Subcutaneous abdominal adipose tissue (tissue), 5 donors: Measurements from ENCODE around the gene PRKCE.

Experiments used
- H3K27ac ChIP-seq: one replicate; pipeline ENCODE4 v1.7.0; 2013; ENCODE audit warnings: low read depth, mild to moderate bottlenecking, inconsistent platforms, low read length, moderate library complexity
- H3K27me3 ChIP-seq, 5 donors: one replicate each; pipeline ENCODE4 v1.7.0; 2013; ENCODE audit warnings: low read length in 5 of 5, inconsistent platforms in 1 of 5; ENCODE audit not compliant: control insufficient read depth in 5 of 5, insufficient read depth in 4 of 5
- H3K36me3 ChIP-seq, 5 donors: one replicate each; pipeline ENCODE4 v1.7.0; 2013; ENCODE audit warnings: low read length in 5 of 5; ENCODE audit not compliant: control insufficient read depth in 5 of 5, insufficient read depth in 5 of 5
- H3K4me1 ChIP-seq, 5 donors: one replicate each; pipeline ENCODE4 v1.7.0; 2013; ENCODE audit warnings: low read length in 5 of 5, mild to moderate bottlenecking in 3 of 5, moderate library complexity in 1 of 5; ENCODE audit not compliant: control insufficient read depth in 5 of 5, insufficient read depth in 5 of 5
- H3K4me3 ChIP-seq, 5 donors: one replicate each; pipeline ENCODE4 v1.7.0; 2013; ENCODE audit warnings: low read length in 5 of 5, low read depth in 1 of 5
- H3K9ac ChIP-seq, 5 donors: one replicate each; pipeline ENCODE4 v1.7.0; 2013; ENCODE audit warnings: low read length in 5 of 5, mild to moderate bottlenecking in 4 of 5, moderate library complexity in 3 of 5
- H3K9me3 ChIP-seq, 5 donors: one replicate each; pipeline ENCODE4 v1.7.0; 2013; ENCODE audit warnings: low read length in 5 of 5; ENCODE audit not compliant: control insufficient read depth in 5 of 5
- donor health status: healthy.
- donor health status: healthy.
- donor health status: healthy.
- donor health status: healthy.
- donor health status: healthy.

The PRKCE gene

GRCh38 chr2:45837812-45838341 lies 186.4 kb downstream of the PRKCE start:
- Histone ChIP-seq H3K4me3 (no peak overlapping the region), H3K27ac (no peak overlapping the region), H3K9ac (no peak overlapping the region), H3K9me3 (no peaks in the 10 kb centered on the region), H3K36me3 (no peaks in the 10 kb centered on the region), H3K27me3 (no peaks in the 10 kb centered on the region), H3K4me1 (peaks cover 4 to 18% (median 15%) of the 10 kb centered on the region in 5 donors)

- no peaks in the 10 kb centered on the region for H3K36me3 ChIP-seq
- H3K4me1 ChIP-seq = peaks cover 4 to 28% (median 18%) of the 10 kb centered on the region in 5 donors
- H3K4me3 ChIP-seq = peak overlapping the region in 2 of 5 donors; percentile 10 to 27
- peak overlapping the region in 1 of 5 donors; percentile 16 for H3K9ac ChIP-seq
- no peaks in the 10 kb centered on the region for H3K9me3 ChIP-seq
- H3K27ac ChIP-seq = peak overlapping the region; percentile 10
- no peaks in the 10 kb centered on the region for H3K27me3 ChIP-seq
Measured at GRCh38 chr2:45839508-45840251, 188.2 kb downstream of the PRKCE start.

DNA sequence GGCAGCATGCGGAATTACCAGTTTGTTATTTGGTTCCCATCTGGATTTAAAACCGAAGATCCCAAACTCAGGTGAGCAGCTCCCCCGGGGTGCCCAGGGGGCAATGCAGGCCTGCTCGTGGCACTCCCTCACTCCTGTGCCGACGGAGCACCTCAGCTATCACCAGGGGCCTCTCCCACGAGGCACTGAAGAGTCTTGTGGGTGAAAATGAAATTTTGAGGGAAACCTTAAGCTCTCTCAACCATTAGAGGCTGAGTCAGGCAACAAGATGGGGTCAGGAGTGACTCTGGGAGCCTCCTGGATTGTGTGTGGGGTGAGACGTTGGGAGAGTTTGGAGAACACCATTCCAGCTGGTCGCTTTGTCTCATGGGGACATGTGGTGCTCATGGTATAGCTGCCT lies 189.0 kb downstream of the PRKCE start:
- Histone ChIP-seq H3K4me1 (peaks cover 4 to 28% (median 18%) of the 10 kb centered on the region in 5 donors), H3K27me3 (no peaks in the 10 kb centered on the region), H3K27ac (peak overlapping the region; percentile 10), H3K9ac (no peak overlapping the region), H3K36me3 (no peaks in the 10 kb centered on the region), H3K4me3 (peak overlapping the region in 1 of 5 donors; percentile 27), H3K9me3 (no peaks in the 10 kb centered on the region)

DNA sequence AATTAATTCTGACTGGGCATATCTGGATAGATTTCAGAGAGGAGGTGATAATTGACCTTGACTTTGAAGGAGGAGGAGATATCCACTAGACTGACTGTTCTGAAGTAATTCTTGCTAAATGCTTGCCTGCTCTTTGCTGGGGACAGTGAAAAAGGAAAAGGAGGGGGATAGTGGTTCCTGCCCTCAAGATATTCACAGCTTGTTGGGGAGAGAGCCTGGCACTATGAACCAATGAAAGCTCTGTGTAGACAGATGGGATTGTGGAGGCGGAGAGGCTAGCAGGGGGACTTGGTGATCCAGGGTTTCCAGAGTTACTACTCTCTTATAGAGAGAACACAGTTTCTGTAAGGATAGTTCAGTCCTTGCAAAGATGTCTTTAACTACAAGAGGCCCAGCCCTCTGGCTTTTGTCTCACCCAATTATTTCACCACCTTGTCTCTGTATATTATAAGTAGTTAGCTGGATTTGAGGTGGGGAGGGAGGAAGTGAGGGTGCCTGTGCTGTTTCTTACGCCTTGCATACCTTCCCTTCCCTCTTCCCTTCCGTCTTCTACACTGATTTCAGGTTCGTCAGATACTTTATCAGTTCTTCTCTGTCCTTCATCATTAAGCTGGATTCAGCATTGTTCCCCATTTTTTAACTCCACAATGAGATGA lies 190.4 kb downstream of the PRKCE start:
- no peaks in the 10 kb centered on the region for H3K27me3 ChIP-seq
- H3K4me1 ChIP-seq = peaks cover 4 to 28% (median 18%) of the 10 kb centered on the region in 5 donors
- H3K9ac ChIP-seq = no peak overlapping the region
- H3K4me3 ChIP-seq = no peak overlapping the region
- peaks cover 0 to 8% (median 5%) of the 10 kb centered on the region in 5 donors for H3K36me3 ChIP-seq
- no peaks in the 10 kb centered on the region for H3K9me3 ChIP-seq
- H3K27ac ChIP-seq = no peak overlapping the region

GRCh38 chr2:45843136-45843535 lies 191.7 kb downstream of the PRKCE start:
- H3K4me1 ChIP-seq = peaks cover 4 to 28% (median 18%) of the 10 kb centered on the region in 5 donors
- H3K27me3 ChIP-seq = no peaks in the 10 kb centered on the region
- H3K4me3 ChIP-seq = no peak overlapping the region

DNA sequence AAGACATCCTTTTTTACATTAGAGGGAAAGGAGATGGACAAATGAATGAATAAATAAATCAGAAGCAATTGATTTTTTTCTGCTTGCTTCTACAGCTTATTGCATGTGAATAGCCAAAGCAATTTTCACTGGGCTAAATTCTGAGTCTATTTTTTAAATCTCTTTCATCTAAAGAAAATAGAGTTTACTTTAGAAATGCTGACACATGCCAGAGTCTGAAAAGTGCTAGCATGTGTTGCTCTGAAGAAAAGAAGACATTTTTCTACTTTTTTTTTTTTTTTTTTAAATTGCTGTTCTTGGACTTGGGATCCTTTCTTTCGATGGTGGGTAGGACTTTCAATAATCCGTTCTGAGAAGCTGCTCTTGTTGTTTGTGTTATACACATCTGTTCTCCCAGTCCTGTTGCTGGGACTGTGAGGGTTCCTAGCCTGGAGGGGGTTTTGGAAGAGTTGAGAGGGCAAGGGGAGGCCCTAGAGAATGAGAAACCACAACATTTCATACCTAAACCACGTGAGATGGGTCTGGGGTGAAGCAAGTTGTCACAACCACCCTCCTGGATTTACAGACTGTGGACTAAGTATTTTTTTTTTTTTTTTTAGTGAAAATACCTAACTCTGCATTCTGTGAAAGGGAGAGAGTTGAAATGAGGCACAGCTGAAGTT lies 193.5 kb downstream of the PRKCE start:
- Histone ChIP-seq H3K4me1 (peaks cover 0 to 24% (median 6%) of the 10 kb centered on the region in 5 donors), H3K9ac (no peak overlapping the region), H3K36me3 (peaks cover 0 to 8% (median 5%) of the 10 kb centered on the region in 5 donors), H3K27ac (no peak overlapping the region), H3K27me3 (no peaks in the 10 kb centered on the region), H3K4me3 (no peak overlapping the region), H3K9me3 (no peaks in the 10 kb centered on the region)

More at GRCh38 chr2:45843136-45843535, 191.7 kb downstream of the PRKCE start:
- Histone ChIP-seq H3K36me3 (peaks cover 0 to 8% (median 5%) of the 10 kb centered on the region in 5 donors), H3K27ac (no peak overlapping the region), H3K9me3 (no peaks in the 10 kb centered on the region), H3K9ac (no peak overlapping the region)

- no peak overlapping the region for H3K27ac ChIP-seq
- H3K4me3 ChIP-seq = no peak overlapping the region
- peaks cover 0 to 8% (median 5%) of the 10 kb centered on the region in 5 donors for H3K36me3 ChIP-seq
- H3K9ac ChIP-seq = no peak overlapping the region
- H3K27me3 ChIP-seq = no peaks in the 10 kb centered on the region
- peaks cover 0 to 18% (median 3%) of the 10 kb centered on the region in 5 donors for H3K4me1 ChIP-seq
- no peaks in the 10 kb centered on the region for H3K9me3 ChIP-seq
Measured at GRCh38 chr2:45845566-45845965, 194.1 kb downstream of the PRKCE start.

DNA sequence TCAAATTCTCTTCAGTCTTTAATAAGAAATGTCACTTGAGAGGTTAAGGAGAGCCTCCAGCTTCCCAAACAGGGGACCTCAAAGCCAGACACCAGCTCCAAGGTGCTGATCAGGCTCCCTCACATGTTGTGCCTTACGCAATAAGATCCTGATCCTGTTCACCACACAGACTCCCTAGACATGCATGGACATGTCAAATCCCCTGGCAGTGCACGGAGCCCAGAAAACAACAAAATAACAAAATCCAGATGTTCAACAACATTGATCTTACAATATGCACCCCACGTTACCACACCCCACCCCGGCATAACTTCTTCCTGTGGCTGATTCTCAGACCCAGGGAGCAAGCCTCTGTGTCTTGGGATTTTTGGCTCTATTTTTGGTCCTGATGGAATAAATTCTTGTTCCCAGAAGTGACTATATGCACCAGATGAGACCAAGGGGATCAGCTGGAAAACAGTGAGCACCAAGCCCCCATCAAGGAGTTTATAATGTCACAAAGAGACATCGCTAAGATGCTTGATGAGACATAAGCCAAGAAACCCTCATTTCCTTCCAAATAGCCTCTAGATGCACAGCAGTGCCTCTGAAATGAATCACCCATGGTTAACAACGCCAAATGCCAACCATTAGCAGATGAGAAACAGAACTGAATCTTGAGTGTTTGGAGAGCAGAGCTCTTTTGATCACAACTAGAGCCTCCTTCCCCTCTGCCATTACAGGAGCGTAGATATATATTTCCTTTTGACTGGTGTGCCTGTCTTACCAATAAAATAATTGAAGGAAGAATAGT lies 198.2 kb downstream of the PRKCE start:
- peaks cover 0 to 8% (median 5%) of the 10 kb centered on the region in 5 donors for H3K36me3 ChIP-seq
- H3K4me3 ChIP-seq = no peak overlapping the region
- no peak overlapping the region for H3K27ac ChIP-seq
- H3K9me3 ChIP-seq = no peaks in the 10 kb centered on the region
- no peak overlapping the region for H3K9ac ChIP-seq
- peaks cover 0 to 19% (median 16%) of the 10 kb centered on the region in 5 donors for H3K4me1 ChIP-seq
- no peaks in the 10 kb centered on the region for H3K27me3 ChIP-seq

DNA sequence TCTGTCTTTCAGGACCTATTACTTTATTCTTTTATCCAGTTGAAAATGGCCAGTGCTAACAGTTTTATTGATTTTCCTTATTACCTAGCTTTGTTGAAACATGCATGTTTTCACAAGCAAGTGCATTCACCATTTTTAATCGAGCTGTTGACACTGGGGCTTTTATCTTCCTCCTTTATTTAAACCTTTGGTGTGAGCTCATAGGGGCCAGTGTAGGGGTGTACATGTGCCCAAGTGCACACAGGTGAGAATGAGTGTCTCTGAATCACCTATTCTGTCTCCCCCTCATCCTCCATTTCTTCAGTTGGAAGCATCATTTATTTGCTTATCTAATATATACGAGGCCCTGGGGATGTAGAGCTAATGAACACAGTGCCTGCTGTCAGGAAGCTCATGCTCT lies 199.1 kb downstream of the PRKCE start:
- peaks cover 0 to 28% (median 25%) of the 10 kb centered on the region in 5 donors for H3K4me1 ChIP-seq
- H3K9ac ChIP-seq = no peak overlapping the region
- no peaks in the 10 kb centered on the region for H3K9me3 ChIP-seq
- no peak overlapping the region for H3K4me3 ChIP-seq
- peaks cover 0 to 8% (median 5%) of the 10 kb centered on the region in 5 donors for H3K36me3 ChIP-seq
- no peak overlapping the region for H3K27ac ChIP-seq
- no peaks in the 10 kb centered on the region for H3K27me3 ChIP-seq
